Panc1 (cell line): ENCODE measurements around the gene CROCC2. TPM values are rescaled to one million over a fixed set of nuclear protein-coding genes. Genes with fewer than 3 reads are reported as not detected.

Source experiments
- ATAC-seq: fragments of 200-7000 bp; cut with Tn5 transposase; 2 replicates; pipeline ENCODE4 v1.9.1; 2020; ENCODE audit warnings: mild to moderate bottlenecking, moderate library complexity
- BruUV-seq: library from RNA; stranded (reverse); fragments of 400-500 nt; replicated peaks from 2 replicates; lab custom pipeline; 2021; lab: Mats Ljungman, UMichigan
- CTCF ChIA-PET: fragments of 300-600 bp; sonication (Branson Sonifier 250); formaldehyde crosslinking; loops from one replicate; lab custom pipeline; 2022; ENCODE audit warnings: antibody characterized with exemption; lab: Charles Lee
- POLR2A ChIA-PET: fragments of 300-600 bp; sonication (Branson Sonifier 250); formaldehyde crosslinking; loops from one replicate; lab custom pipeline; 2022; ENCODE audit warnings: antibody characterized with exemption; lab: Charles Lee
- DNase-seq: peaks from one replicate; pipeline ENCODE4 v3.0.0-alpha.2; 2010; ENCODE audit warnings: low read depth, low spot score
- H3K27ac ChIP-seq: 2 replicates; pipeline ENCODE4 v1.5.1; 2011; ENCODE audit warnings: mild to moderate bottlenecking, low read length, inconsistent platforms
- H3K27me3 ChIP-seq: fragments of 200-500 bp; sonication (Bioruptor generic); 2 replicates; pipeline ENCODE4 v1.6.0; 2014; ENCODE audit warnings: low read length, inconsistent platforms; ENCODE audit not compliant: control insufficient read depth, insufficient read depth
- H3K36me3 ChIP-seq: fragments of 200-500 bp; sonication (Bioruptor generic); 2 replicates; pipeline ENCODE4 v1.5.1; 2014; ENCODE audit warnings: inconsistent platforms, mild to moderate bottlenecking, low read length, moderate library complexity; ENCODE audit not compliant: control insufficient read depth, insufficient read depth
- H3K4me1 ChIP-seq: 2 replicates; pipeline ENCODE4 v1.5.1; 2011; ENCODE audit warnings: inconsistent platforms, mild to moderate bottlenecking, low read length, moderate library complexity; ENCODE audit not compliant: control insufficient read depth, insufficient read depth
- H3K4me3 ChIP-seq, 2 experiments: 2 replicates each; pipeline ENCODE4 v1.5.1; 2011 to 2012; ENCODE audit warnings: low read depth in 2 of 2, low read length in 2 of 2, mild to moderate bottlenecking in 2 of 2, inconsistent platforms in 1 of 2, moderate library complexity in 1 of 2
- H3K9me3 ChIP-seq: fragments of 200-500 bp; sonication (Bioruptor generic); 2 replicates; pipeline ENCODE4 v1.5.1; 2014; ENCODE audit warnings: low read depth, mild to moderate bottlenecking, inconsistent platforms, low read length, moderate library complexity; ENCODE audit not compliant: control insufficient read depth, insufficient read depth
- CTCF ChIP-seq: fragments of 450-650 bp; IDR thresholded peaks from 2 replicates; pipeline ENCODE4 v1.5.1; 2017; ENCODE audit warnings: mild to moderate bottlenecking
- POLR2AphosphoS5 ChIP-seq: IDR thresholded peaks from 2 replicates; pipeline ENCODE4 v1.6.1; 2012; ENCODE audit warnings: mild to moderate bottlenecking, low read depth, low read length, moderate library complexity
- REST ChIP-seq, 2 experiments: IDR thresholded peaks; 2 replicates each; pipeline ENCODE4 v1.6.1; 2011 to 2012; ENCODE audit warnings: low read depth in 2 of 2, control low read depth in 1 of 2, low read length in 1 of 2, mild to moderate bottlenecking in 1 of 2, moderate library complexity in 1 of 2; ENCODE audit not compliant: insufficient read depth in 1 of 2
- SIN3A ChIP-seq: IDR thresholded peaks from 2 replicates; pipeline ENCODE4 v1.6.1; 2012; ENCODE audit warnings: low read depth, mild to moderate bottlenecking, low read length, moderate library complexity, borderline replicate concordance; ENCODE audit not compliant: insufficient read depth
- TCF7L2 ChIP-seq: IDR thresholded peaks from 2 replicates; pipeline ENCODE4 v1.6.1; 2011; ENCODE audit warnings: mild to moderate bottlenecking, low read depth, low read length, inconsistent platforms
- in situ Hi-C: cut with HindIII; loops from 2 replicates; pipeline ENCODE4 v1.10.0; 2016; ENCODE audit warnings: low sequenced_read_pairs, low pct_unique_long_range_greater_than_20kb
- intact Hi-C: fragments of 100-400 bp; cut with micrococcal nuclease; formaldehyde crosslinking; loops from one replicate; pipeline ENCODE4 v1.10.0; 2022; ENCODE audit not compliant: unreplicated experiment
- total RNA-seq: library from RNA; stranded (reverse); gene quantifications from one replicate; pipeline ENCODE4 v1.2.1, GENCODE V29; 2021; ENCODE audit not compliant: unreplicated experiment

The CROCC2 gene
- total RNA-seq, 1 experiment from 2014 or later = 0.23 TPM

- POLR2A ChIA-PET = no interaction called here
- BruUV-seq = no TSS peak
- intact Hi-C loops (no loop called here), in situ Hi-C loops (no loop called here)
- TF ChIP-seq POLR2AphosphoS5 (no peak), SIN3A (no peak), CTCF (no peak), TCF7L2 (no peak), REST (IDR thresholded peaks at IDR 0.05; ENCODE audit: insufficient read depth in 1 of 2, low read depth in 2 of 2, low read length in 1 of 2) (no peak)
- no peaks in the 10 kb centered on the region for H3K4me1 ChIP-seq
- CTCF ChIA-PET = no interaction called here
- no peak overlapping the region for H3K4me3 ChIP-seq
- DNase-seq (no peak), ATAC-seq (no peak)
- no peaks in the 10 kb centered on the region for H3K9me3 ChIP-seq
- H3K36me3 ChIP-seq = no peaks in the 10 kb centered on the region
- no peaks in the 10 kb centered on the region for H3K27me3 ChIP-seq
- H3K27ac ChIP-seq = no peak overlapping the region
Measured at GRCh38 chr2:240948905-240949790, 43.0 kb downstream of the CROCC2 start.

GRCh38 chr2:240949791-240950705, 43.9 kb downstream of the CROCC2 start:
- DNase-seq (no peak), ATAC-seq (no peak)
- ChIA-PET POLR2A (no interaction called here), CTCF (no interaction called here)
- in situ Hi-C loops (no loop called here), intact Hi-C loops (no loop called here)
- H3K27me3 ChIP-seq = no peaks in the 10 kb centered on the region
- no peaks in the 10 kb centered on the region for H3K4me1 ChIP-seq
- no TSS peak for BruUV-seq
- H3K27ac ChIP-seq = no peak overlapping the region
- TF ChIP-seq CTCF (no peak), REST (IDR thresholded peaks at IDR 0.05; ENCODE audit: insufficient read depth in 1 of 2, low read depth in 2 of 2, low read length in 1 of 2) (no peak), TCF7L2 (no peak), SIN3A (no peak), POLR2AphosphoS5 (no peak)
- H3K4me3 ChIP-seq = no peak overlapping the region
- H3K36me3 ChIP-seq = no peaks in the 10 kb centered on the region
- no peaks in the 10 kb centered on the region for H3K9me3 ChIP-seq
